GM12878 (cell line): ENCODE results near the gene XYLB. TPM values are rescaled to one million over a fixed set of nuclear protein-coding genes. Genes with fewer than 3 reads are reported as not detected.
A peak's percentile ranks its signal among the peaks of the same experiment; 100 is the strongest.

ENCODE experiments used
- ATAC-seq: fragments of 200-7000 bp; cut with Tn5 transposase; 3 replicates; pipeline ENCODE4 v1.9.1; 2020; ENCODE audit warnings: mild to moderate bottlenecking, moderate library complexity
- BruUV-seq: library from RNA; stranded (reverse); fragments of 400-500 nt; replicated peaks from 2 replicates; lab custom pipeline; 2021; lab: Mats Ljungman, UMichigan
- CTCF ChIA-PET: fragments of 300-600 bp; sonication (Branson Sonifier 250); formaldehyde crosslinking; extraction: SDS; loops from one replicate; lab custom pipeline; 2021; ENCODE audit warnings: inconsistent platforms; lab: Yijun Ruan, JAX
- POLR2A ChIA-PET: fragments of 350-600 bp; formaldehyde crosslinking; extraction: SDS; loops from one replicate; lab custom pipeline; 2021; ENCODE audit warnings: inconsistent platforms; lab: Charles Lee
- RAD21 ChIA-PET: fragments of 300-600 bp; sonication (Branson Sonifier 250); formaldehyde crosslinking; loops from one replicate; lab custom pipeline; 2023; ENCODE audit warnings: antibody characterized with exemption; ENCODE audit not compliant: unreplicated experiment; lab: Charles Lee
- SMC1A ChIA-PET: fragments of 300-600 bp; sonication (Branson Sonifier 250); formaldehyde crosslinking; loops from one replicate; lab custom pipeline; 2023; ENCODE audit not compliant: unreplicated experiment, uncharacterized antibody; lab: Charles Lee
- DNase-seq: peaks from one replicate; pipeline ENCODE4 v3.0.0-alpha.2; 2011; ENCODE audit warnings: low read depth, low spot score
- FAIRE-seq: peaks from 3 replicates; lab custom pipeline; 2011; peaks lifted over from hg19 to GRCh38; lab: Jason Lieb, UNC
- H2AFZ ChIP-seq: 2 replicates; pipeline ENCODE4 v1.6.0; 2011; ENCODE audit warnings: low read depth, low read length, control low read depth; ENCODE audit not compliant: control insufficient read depth
- H3K27ac ChIP-seq: 2 replicates; pipeline ENCODE4 v1.5.1; 2011; ENCODE audit warnings: control low read depth; ENCODE audit not compliant: control insufficient read depth, insufficient read depth
- H3K27me3 ChIP-seq, 2 experiments: replicated peaks in 1 of 2; 2 replicates each; pipeline versions ENCODE4 v1.6.0 to v1.6.1; 2011; ENCODE audit warnings: low read length in 1 of 2; ENCODE audit not compliant: control insufficient read depth in 2 of 2, insufficient read depth in 2 of 2
- H3K36me3 ChIP-seq, 2 experiments: 2 replicates each; pipeline ENCODE4 v1.5.1; 2011; ENCODE audit warnings: low read length in 1 of 2; ENCODE audit not compliant: control insufficient read depth in 2 of 2, insufficient read depth in 2 of 2
- H3K4me1 ChIP-seq: 2 replicates; pipeline ENCODE4 v1.6.1; 2011; ENCODE audit warnings: mild to moderate bottlenecking, low read length, moderate library complexity, mixed read lengths; ENCODE audit not compliant: control insufficient read depth, insufficient read depth
- H3K4me2 ChIP-seq: 2 replicates; pipeline ENCODE4 v1.6.0; 2011; ENCODE audit warnings: control low read depth; ENCODE audit not compliant: control insufficient read depth, insufficient read depth
- H3K4me3 ChIP-seq: fragments of 200-600 bp; sonication (generic); 2 replicates; pipeline ENCODE4 v1.5.1; 2016
- H3K79me2 ChIP-seq: 2 replicates; pipeline ENCODE4 v1.6.0; 2011; ENCODE audit warnings: low read length; ENCODE audit not compliant: control insufficient read depth, insufficient read depth
- H3K9ac ChIP-seq: 2 replicates; pipeline ENCODE4 v1.8.0; 2011; ENCODE audit warnings: low read length, control low read depth, mixed read lengths; ENCODE audit not compliant: control insufficient read depth, insufficient read depth
- H3K9me3 ChIP-seq: replicated peaks from 3 replicates; pipeline ENCODE4 v1.5.1; 2011; ENCODE audit warnings: mild to moderate bottlenecking, low read length; ENCODE audit not compliant: control insufficient read depth, insufficient read depth
- H4K20me1 ChIP-seq: 2 replicates; pipeline ENCODE4 v1.6.0; 2011; ENCODE audit not compliant: control insufficient read depth, insufficient read depth
- ATF7 ChIP-seq: fragments of 450-650 bp; IDR thresholded peaks from 2 replicates; pipeline ENCODE4 v1.6.1; 2016; ENCODE audit warnings: low read depth, mild to moderate bottlenecking
- CUX1 ChIP-seq: IDR thresholded peaks from 2 replicates; pipeline ENCODE4 v1.6.1; 2012; ENCODE audit warnings: improper control_type of control experiment, low read depth, low read length; ENCODE audit not compliant: insufficient replicate concordance
- EP300 ChIP-seq, 2 experiments: fragments of 150-350 bp in 1 of 2; IDR thresholded peaks; 2 replicates each; pipeline ENCODE4 v1.6.1; 2011 to 2012; ENCODE audit warnings: low read depth in 2 of 2, low read length in 2 of 2, borderline replicate concordance in 1 of 2, improper control_type of control experiment in 1 of 2, inconsistent platforms in 1 of 2; ENCODE audit not compliant: control insufficient read depth in 1 of 2
- HDGF ChIP-seq: fragments of 450-650 bp; IDR thresholded peaks from 2 replicates; pipeline ENCODE4 v1.6.1; 2016; ENCODE audit warnings: antibody characterized with exemption
- ZNF274 ChIP-seq: IDR thresholded peaks from one replicate; pipeline ENCODE4 v1.8.0; 2011; ENCODE audit not compliant: insufficient read length, insufficient read depth
- WGBS: methylation state at CpG from one replicate; pipeline ENCODE4 v1.1.6; 2016; ENCODE audit warnings: low lambda C conversion rate; ENCODE audit not compliant: insufficient replicate concordance, insufficient coverage; ENCODE audit errors: missing lambda C conversion rate; 5-methylcytosine and 5-hydroxymethylcytosine counted together
- in situ Hi-C: fragments of 300-500 bp; cut with MboI; formaldehyde crosslinking; loops from 9 replicates; pipeline ENCODE4 v1.14.3; 2018; ENCODE audit warnings: mixed read lengths
- intact Hi-C: fragments of 100-400 bp; cut with micrococcal nuclease; formaldehyde crosslinking; loops from one replicate; pipeline ENCODE4 v1.14.2; 2022; ENCODE audit not compliant: unreplicated experiment
- polyA plus RNA-seq, 11 experiments: library from polyadenylated mRNA; depleted of rRNA in 4 of 11; unstranded in 6 of 11; stranded (reverse) in 5 of 11; fragments of >200 nt; fragmentation: Nextera tagmentation in 4 of 11; fragmentation: Illumina TruSeq in 1 of 11; extraction: Ambion mirVana in 4 of 11; extraction: Trizol in 1 of 11; gene quantifications; 1 replicate in 1 of 11; 2 replicates in 10 of 11; pipeline versions ENCODE4 v1.2.1 to v1.2.3, GENCODE V29; 2011 to 2016; ENCODE audit warnings: inconsistent platforms in 2 of 11, missing spikeins in 2 of 11, low read depth in 1 of 11
- total RNA-seq, 4 experiments: library from RNA; depleted of rRNA in 3 of 4; stranded (reverse); fragments of >200 nt in 3 of 4; fragmentation: Illumina TruSeq in 1 of 4; extraction: Trizol in 1 of 4; gene quantifications; 2 replicates each; pipeline versions ENCODE4 v1.2.1 to v1.2.3, GENCODE V29; 2013 to 2021
- TF ChIP-seq, protein P1 (sequence below): IDR thresholded peaks from 2 replicates; pipeline ENCODE4 v1.6.1; 2012; ENCODE audit warnings: mild to moderate bottlenecking, low read depth, low read length

XYLB gene
- total and polyA plus RNA-seq, 10 of the 15 experiments (the other 5 are each of a cell fraction or from before 2014, with no cell fraction given) = 0.60 to 6.1 (median 3.5) TPM

DNA sequence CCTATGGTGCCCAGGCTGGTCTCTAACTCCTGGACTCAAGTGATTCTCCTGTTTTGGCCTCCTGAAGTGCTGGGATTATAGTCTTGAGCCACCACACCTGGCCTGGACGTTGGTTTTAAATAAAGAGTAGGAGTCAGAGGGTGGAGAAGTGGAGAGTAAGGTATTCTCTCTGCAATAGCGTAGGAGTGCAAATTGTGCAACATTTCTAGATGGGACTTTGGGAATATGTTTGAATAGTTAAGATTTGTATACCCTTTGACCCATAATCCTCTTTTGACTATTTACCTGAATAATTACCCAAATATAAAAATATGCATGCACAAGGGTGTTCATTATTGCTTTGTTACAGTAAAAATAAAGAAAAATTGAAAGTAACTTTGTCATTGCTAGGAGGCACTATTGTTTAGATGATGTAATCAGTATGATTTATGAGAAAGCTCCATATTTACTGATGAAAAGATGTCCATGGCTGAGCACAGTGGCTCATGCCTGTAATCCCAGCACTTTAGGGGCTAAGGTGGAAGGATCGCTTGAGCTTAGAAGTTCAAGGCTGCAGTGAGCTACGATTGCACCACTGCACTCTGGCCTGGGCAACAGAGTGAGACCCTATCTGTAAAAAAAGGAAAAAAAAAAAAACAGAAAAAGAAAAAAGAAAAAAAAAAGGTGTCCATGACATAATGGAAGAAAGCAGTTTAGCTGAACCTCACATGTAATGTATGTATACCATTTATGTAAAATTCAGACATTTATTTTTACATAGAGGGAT is 15.1 kb upstream of the XYLB start:
- Histone ChIP-seq H3K27ac (no peak overlapping the region), H3K79me2 (no peaks in the 10 kb centered on the region), H4K20me1 (no peaks in the 10 kb centered on the region), H3K9me3 (peaks cover 2% of the 10 kb centered on the region; the same call in 2 of the 3 replicates), H3K9ac (no peak overlapping the region), H3K36me3 (no peaks in the 10 kb centered on the region), H3K4me2 (no peak overlapping the region), H3K4me1 (no peaks in the 10 kb centered on the region), H3K4me3 (no peak overlapping the region), H3K27me3 (no peaks in the 10 kb centered on the region; a peak in 1 of 4 replicates), H2AFZ (no peak overlapping the region)
- DNase-seq = no peak
- no TSS peak for BruUV-seq
- SMC1A ChIA-PET = no interaction called here
- TF ChIP-seq ATF7 (0 out of 2 replicates have a peak, but pooled peaks have one; percentile 34), CUX1 (no peak), EP300 (IDR thresholded peaks at IDR 0.05; ENCODE audit: borderline replicate concordance in 1 of 2, control insufficient read depth in 1 of 2, low read depth in 2 of 2, low read length in 2 of 2) (no peak), ZNF274 (no peak), HDGF (no peak)
- TF ChIP-seq, protein P1, sequence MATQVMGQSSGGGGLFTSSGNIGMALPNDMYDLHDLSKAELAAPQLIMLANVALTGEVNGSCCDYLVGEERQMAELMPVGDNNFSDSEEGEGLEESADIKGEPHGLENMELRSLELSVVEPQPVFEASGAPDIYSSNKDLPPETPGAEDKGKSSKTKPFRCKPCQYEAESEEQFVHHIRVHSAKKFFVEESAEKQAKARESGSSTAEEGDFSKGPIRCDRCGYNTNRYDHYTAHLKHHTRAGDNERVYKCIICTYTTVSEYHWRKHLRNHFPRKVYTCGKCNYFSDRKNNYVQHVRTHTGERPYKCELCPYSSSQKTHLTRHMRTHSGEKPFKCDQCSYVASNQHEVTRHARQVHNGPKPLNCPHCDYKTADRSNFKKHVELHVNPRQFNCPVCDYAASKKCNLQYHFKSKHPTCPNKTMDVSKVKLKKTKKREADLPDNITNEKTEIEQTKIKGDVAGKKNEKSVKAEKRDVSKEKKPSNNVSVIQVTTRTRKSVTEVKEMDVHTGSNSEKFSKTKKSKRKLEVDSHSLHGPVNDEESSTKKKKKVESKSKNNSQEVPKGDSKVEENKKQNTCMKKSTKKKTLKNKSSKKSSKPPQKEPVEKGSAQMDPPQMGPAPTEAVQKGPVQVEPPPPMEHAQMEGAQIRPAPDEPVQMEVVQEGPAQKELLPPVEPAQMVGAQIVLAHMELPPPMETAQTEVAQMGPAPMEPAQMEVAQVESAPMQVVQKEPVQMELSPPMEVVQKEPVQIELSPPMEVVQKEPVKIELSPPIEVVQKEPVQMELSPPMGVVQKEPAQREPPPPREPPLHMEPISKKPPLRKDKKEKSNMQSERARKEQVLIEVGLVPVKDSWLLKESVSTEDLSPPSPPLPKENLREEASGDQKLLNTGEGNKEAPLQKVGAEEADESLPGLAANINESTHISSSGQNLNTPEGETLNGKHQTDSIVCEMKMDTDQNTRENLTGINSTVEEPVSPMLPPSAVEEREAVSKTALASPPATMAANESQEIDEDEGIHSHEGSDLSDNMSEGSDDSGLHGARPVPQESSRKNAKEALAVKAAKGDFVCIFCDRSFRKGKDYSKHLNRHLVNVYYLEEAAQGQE = no peak
- in situ Hi-C loops = no loop called here
- intact Hi-C loops = no loop called here
- RAD21 ChIA-PET = interaction anchor here (0.6 kb wide), 1 partner anchor 237 kb away, joined by 4 read pairs; no protein-coding TSS in a partner anchor
- CTCF ChIA-PET = no interaction called here
- ATAC-seq = no peak
- no peak for FAIRE-seq
- POLR2A ChIA-PET = no interaction called here
- 53% methylated on average over 4 of the region's 4 CpGs for WGBS
